NOMO-1 (cell line): Measurements from ENCODE around the gene IFTAP.
A peak's percentile ranks its signal among the peaks of the same experiment; 100 is the strongest.

Experiments used
- DNase-seq, 2 experiments: peaks; one replicate each; lab custom pipeline; 2025; ENCODE audit not compliant: unreplicated experiment in 2 of 2; lab: John Stamatoyannopoulos, UW

The IFTAP gene

GRCh38 chr11:36703055-36703404 lies 108.7 kb downstream of the IFTAP start:
- peak in 1 of 2 experiments; percentile 30 for DNase-seq
